GM11168 (cell line): Measurements from ENCODE around the gene G6PD.

Source experiments
- in situ Hi-C: fragments of 300-500 bp; cut with MboI; formaldehyde crosslinking; loops from one replicate; pipeline ENCODE4 v1.12.0; 2022; ENCODE audit warnings: low sequenced_read_pairs; ENCODE audit not compliant: unreplicated experiment

G6PD gene

DNA sequence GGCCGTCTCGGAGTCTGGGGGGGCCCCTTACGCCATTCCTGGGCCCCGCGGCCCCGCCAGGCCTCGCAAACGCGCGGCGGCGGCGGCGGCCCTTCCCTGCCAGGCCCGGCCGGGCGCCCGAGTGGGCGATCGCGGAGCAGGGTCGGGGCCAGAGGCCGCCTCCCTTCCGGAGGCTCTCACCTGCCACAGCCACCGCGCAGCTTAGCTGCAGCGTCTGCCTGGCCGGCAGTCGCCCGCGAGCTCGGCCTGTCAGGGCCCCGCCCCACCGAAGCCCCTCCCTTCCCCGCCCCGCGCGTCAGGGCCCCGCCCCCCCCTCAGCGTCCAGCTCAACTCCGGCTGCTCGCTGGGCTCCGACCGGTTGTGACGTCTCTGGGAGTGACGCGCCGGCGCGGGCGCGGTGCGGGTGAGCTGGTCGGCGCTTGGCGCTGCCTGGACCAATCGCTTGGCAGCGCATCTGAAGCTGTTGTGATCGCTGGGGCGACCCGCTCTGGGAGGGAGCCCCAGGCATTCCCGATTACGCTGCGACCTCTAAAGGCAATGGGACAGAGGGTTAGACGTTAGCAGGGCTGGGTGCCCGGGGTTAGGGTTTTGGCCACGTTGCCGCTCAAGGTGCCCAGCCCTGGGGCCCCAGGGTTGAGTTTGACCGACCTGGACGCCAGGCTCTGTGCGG lies 56.1 kb downstream of the G6PD start, which contains the start of gene SLC10A3:
Gene SLC10A3, minus strand, starts transcription at position 216 of the 670 bp plus-strand sequence. CDS start 1,689 bp downstream, outside the sequence.
- in situ Hi-C loops: no loop called here

DNA sequence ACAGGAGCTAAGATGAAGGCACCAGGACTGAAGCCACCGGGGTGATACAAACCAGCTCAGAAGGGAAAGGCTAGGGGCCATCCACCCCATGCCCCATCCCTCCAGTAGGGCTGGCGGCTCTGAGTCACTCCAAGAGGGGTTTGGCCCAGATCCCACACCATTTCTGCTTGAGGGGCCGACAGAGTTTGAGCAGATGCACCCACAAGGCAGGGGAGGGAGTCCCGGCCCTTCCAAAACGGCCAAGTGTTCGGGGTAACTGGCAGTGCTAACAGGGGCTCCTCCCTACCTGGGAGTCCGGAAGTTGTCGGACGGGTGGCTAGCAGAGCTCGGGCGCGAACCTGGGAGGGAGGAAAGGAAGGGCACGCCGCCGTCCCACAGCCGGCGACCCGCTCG lies 56.6 kb downstream of the G6PD start:
- in situ Hi-C loops: no loop called here

DNA sequence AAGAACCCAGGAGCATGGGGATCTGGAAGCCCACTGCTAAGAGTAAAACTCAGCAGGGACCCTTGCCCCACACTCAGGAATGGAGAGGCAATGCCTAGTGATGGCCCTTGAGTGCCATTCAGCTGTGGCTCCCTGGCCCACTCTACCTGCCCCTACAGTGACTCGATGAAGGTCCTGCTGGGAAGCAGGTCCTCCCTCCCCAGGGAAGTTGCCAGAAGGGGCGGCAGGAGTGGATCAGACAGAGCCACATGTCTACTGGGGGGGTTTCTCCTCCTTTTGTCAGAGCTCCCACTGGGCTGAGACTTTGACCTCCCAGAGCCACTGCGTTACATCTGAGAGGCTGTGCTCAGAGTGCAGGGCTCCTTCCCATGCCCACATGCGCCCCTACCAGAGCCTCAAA lies 57.5 kb downstream of the G6PD start:
- in situ Hi-C loops: no loop called here

DNA sequence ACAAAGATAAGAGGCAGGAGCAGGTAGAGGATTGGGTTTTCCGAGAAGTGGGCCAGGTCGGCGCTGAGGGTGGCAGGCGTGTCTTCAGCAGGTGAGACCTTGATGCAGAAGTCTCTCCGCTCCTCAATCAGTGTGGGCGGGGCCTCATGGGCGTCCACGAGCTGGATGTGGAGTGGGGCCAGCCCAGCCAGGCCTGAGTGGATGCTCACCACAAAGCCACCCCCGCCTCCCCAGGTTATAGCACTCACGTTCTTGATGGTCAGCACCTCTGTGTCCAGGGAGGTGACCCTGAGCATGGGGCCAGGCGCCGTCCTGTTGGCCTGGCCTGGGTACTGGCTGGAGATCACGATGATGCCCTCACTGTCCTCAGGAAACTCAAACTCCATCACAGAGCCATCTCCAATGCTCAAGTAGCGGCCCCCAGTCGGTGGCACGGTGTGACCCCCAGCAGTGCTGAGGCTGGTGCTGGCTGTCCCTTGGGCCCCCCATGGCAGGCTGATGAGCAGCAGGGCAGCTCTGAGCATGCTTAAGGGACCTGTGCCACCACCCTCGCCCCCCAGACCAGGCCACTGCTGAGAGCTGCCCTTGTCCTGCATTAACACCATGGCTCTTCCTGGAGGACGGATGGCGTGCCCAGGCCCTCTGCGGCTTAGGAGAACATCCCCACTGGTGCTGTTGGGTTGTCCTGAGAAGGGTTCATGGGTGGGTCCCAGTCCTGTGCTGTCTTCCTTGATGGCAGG lies 58.1 kb downstream of the G6PD start:
- in situ Hi-C loops: no loop called here

DNA sequence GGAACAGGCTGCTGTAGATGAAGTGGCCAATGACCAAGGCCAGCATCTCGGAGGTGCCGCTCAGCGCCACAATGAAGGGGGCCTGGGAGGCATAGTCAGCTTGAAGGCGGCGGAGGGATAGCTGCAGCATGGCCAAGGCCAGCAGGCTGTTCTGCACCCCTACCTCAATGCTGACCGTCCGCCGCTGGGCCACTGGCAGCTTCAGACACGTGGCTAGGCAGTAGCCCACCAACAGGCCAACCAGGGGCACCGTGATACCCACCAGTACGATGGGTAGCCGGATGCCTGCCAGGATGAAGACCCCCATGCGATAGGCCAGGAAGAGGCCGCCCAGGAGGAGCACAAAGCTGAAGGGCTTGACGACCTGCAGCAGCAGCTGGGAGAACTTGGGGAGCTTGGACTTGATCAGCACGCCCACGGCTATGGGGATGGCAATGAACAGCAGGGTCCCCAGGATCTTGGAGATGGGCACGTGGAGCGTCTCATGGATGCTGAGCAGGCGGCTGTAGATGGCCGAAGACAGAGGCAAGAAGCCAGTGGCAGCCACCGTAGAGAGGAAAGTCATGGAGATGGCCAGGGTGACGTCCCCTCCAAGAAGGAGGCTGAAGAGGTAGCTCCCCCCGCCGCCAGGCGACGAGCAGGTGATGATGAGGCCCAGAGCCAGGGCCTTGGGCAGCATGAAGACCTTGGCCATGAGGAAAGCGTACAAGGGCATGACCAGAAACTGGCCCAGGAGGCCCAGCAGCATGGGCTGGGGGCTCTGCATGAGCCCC lies 58.9 kb downstream of the G6PD start:
- in situ Hi-C loops: no loop called here

DNA sequence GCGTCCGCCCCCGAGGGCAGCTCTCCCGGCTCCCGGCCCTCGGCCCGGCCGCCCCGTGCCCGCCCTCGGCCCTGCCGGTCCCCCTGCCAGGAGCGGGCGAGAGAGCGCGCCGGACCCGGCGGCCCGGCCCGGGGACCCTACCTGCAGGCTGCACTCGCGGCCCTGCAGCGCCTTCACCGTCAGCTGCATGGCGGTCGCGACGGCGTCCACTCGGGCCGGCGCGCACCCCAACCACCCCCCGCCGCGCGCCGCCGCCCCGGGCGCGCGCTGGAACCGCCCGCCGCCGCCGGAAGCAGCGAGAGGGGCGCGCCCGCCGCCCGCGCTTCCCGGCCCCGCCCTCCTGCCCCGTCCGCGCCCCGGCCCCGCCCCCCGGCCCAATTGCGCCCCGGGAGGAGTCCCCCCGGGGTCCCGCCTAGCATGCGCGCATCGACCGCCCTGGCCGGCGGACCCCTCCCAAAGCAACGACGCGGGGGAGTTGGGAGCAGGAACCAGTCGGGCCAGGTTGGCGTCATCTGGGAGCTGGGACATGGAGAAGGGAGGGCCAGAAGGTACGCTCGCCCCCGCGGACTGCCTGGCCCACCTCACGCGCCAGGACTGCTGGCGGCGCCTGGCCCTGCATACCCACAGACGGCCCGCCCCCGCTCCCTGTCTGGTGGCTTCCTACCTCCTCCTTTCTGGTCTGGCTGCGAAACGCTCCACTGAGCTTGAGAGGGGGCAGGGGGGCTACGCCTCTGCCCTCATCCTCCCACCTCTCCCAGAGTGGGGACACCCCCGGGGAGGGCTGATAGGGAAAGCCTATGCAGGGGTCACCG lies 60.0 kb downstream of the G6PD start, which contains the start of gene UBL4A:
Gene UBL4A, minus strand, starts transcription at position 220 of the 812 bp plus-strand sequence. Its CDS starts 31 bp downstream, at position 189.
- in situ Hi-C loops: no loop called here

DNA sequence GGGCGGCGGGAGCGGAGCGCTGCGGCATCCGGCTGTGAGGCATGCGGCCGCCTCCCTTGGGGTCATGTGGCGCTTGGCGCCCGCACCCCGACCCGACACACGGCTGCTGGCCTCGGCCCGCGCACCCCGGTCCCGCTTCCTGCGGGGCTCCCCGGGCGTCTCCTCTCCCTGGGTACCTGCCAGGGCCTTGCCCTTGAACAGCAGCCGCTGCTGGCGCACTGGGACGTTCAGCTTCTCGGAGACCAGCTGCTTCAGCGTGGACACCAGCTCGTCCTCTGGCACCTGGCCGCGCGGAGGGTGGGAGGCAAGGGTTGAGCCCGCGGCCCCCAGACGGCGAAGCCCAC lies 60.6 kb downstream of the G6PD start:
- in situ Hi-C loops: no loop called here

DNA sequence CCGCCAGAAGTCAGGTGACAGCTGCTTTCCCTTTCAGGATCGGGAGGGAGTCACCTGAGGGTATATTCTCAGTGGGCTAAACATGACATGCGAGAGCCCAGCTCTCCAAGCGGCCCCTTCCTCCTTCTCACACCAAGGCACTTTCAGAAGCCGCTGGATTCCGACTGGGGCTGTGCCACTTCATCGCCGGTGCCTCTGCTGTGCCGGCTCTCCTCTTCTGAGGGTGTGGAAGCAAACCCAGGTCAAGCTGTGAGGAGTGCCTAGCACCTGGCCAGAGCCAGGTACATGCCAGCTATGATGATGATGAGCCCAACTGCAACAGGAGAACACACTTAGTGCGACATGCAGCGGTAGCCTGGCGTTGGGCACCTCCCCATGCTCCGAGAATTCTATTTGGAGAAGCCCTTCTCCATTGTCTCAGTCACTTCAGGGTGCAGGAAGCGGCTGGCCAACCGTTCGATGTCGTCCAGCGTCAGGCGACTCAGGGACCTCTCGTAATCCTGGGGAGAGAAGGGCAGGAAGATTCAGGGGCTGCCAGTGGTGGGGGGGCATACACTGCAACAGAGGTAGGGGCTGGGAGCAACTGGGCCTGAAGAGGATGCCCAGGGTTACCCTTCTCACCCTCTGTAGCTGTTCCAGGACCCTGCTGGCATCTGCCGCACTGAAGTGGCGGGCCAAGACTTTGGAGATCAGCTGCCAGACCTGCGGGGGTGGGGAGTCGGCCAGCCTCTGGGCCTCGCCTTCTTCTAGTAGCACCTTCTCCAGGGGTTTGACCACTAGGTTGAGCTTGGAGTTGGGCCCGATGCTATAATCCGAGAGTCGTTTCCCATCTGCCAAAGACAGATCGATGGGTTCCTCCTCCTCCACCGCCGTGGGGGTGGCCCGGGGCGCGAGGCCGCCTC lies 61.2 kb downstream of the G6PD start:
- in situ Hi-C loops: no loop called here

DNA sequence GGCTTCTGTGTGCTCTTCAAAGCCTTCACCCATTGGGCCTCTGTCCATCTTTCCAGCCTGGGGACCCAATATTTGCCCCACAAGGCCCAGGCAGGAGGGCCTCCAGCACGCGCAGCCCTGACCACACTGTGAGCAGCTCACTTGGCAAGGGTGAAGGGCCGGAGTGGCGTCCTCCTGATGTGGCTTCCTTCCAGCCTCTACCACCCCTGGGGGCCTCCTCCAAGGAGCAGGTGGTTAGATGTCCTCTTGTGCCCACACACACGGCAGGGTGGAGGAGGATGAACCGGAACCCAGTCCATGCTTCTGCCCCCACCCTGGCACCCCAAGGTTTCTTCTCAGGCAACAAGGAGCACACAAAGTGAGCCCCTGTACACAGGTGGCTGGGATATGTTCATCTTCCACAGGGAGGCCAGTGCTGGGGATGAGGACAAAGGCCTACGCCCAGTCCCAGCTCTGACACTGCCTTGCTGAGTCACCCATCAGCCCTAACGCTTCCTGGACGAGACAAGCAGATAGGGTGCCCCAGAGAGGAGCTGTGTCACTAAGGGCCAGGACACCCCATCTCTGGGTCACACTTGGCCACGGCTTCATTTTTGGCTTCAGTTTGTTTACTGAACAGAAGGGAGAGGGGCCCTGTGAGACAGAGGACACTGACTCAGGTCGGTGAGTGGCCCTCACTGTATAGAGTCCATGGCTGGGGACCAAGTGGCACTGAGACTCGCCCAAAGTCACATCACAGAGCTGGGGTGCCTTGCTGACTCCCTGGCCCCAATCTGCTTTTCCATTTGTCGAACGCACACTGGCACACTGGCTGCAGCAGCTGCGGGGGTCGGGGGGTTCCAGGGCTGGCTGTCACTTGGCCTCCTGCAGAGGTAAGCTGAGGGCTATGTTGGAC lies 62.1 kb downstream of the G6PD start:
- in situ Hi-C loops: no loop called here

DNA sequence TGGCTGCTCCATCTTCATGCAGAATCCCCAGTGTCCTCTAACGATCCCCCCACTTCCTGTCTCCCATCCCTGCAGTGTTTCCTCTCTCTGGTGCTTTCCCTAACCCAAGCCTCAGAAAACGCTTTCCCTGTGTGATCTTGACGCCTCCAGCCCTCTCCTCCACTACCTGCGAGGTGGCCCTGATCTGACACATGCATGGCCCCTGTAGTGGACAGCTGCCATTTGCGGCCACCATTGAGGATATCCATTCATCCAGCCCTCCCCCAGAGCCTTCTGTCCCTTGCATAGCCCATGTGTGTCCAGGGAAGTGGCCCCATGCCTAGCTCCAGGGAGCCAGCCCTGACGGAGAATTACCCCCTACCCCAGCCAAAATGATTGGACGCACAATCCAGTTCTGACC lies 63.3 kb downstream of the G6PD start:
- in situ Hi-C loops: no loop called here

DNA sequence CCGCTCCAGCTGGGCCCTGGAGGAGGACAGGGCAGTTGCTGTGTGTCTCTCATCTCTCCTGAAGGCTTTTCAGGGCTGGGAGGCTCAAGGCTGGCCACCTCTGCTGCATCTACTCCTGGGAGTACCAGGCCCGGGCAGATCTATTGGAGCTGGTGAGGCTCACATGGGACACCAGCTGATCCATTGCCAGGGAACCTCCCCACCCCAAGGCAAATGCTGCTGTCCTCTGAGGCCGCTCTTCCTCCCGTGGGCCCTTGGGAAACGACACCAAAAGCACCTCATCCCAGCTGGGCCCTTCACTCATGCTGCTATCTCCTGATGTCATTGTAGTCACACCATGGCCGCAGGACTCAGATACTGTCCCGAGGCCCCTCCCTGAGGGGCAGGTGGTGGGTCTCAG lies 63.9 kb downstream of the G6PD start:
- in situ Hi-C loops: no loop called here

DNA sequence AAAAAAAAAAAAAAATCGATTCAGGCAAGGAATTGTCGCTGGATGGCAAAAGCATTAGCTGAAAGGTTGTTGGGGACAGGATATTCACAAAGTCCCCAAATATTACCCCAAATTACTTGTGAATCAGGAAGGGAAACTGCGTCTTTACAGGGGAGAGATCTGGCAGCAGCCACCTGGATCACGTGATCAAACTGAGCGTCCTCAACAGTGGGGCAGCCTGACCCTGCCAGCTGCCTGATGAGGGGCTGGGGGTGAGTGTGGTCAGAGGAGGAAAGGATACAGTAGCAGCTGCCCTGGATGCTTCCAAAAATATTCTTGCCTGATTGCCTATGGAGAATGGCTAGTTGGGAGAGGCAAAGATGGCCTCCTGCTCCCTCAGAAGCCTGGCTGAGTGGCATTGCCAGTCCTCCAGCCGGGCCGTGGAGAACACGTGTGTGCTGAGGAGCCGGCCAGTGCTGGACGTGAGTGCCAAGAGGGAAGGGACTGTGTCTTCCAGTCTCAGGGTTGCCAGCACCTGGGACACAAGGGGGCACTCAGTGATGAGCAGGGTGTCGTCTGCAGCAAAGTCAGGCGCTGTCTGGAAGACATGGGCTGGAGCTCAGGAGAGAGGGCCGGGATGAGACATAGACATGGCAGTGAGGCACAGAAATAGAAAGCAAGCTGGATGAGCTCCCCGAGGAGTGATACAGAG lies 64.6 kb downstream of the G6PD start:
- in situ Hi-C loops: no loop called here
